Mucosa of stomach (tissue), 1 donor: ENCODE data around the gene GORAB.

ENCODE experiments used
- H3K27me3 ChIP-seq: one replicate; pipeline ENCODE4 v1.7.0; 2013; ENCODE audit warnings: mild to moderate bottlenecking, low read length; ENCODE audit not compliant: control insufficient read depth, insufficient read depth
- H3K36me3 ChIP-seq: one replicate; pipeline ENCODE4 v1.7.0; 2013; ENCODE audit warnings: low read length; ENCODE audit not compliant: control insufficient read depth, insufficient read depth
- H3K4me1 ChIP-seq: one replicate; pipeline ENCODE4 v1.7.0; 2013; ENCODE audit warnings: mild to moderate bottlenecking, low read length; ENCODE audit not compliant: control insufficient read depth, insufficient read depth
- H3K4me3 ChIP-seq: one replicate; pipeline ENCODE4 v1.7.0; 2013; ENCODE audit warnings: low read length
- H3K9ac ChIP-seq: one replicate; pipeline ENCODE4 v1.7.0; 2013; ENCODE audit warnings: mild to moderate bottlenecking, low read length, moderate library complexity
- H3K9me3 ChIP-seq: one replicate; pipeline ENCODE4 v1.7.0; 2013; ENCODE audit warnings: mild to moderate bottlenecking, low read length, moderate library complexity; ENCODE audit not compliant: control insufficient read depth
- donor health status: Pancreatic carcinoma.

GORAB gene

DNA sequence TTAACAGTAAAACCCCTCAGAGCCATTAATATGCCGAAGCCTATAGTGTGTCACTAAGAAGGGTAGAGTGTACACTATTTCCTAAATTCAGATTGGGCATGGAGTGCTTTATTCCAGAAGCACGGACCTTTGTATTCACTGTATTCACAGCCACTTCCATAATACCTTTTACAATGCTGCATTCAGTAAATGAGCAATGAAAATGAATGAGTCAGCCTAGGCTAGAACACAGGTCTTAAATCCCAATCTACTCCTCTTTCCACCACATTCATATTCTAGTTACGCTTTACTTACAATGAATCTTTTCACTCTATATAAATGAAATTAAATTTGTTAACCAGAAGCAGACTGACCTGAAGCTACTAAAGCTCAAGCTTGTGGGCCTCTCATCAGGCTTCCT lies 13.0 kb upstream of the GORAB start:
- Histone ChIP-seq H3K27me3 (no peaks in the 10 kb centered on the region), H3K9me3 (no peaks in the 10 kb centered on the region), H3K9ac (no peak overlapping the region), H3K36me3 (no peaks in the 10 kb centered on the region), H3K4me3 (no peak overlapping the region), H3K4me1 (no peaks in the 10 kb centered on the region)

DNA sequence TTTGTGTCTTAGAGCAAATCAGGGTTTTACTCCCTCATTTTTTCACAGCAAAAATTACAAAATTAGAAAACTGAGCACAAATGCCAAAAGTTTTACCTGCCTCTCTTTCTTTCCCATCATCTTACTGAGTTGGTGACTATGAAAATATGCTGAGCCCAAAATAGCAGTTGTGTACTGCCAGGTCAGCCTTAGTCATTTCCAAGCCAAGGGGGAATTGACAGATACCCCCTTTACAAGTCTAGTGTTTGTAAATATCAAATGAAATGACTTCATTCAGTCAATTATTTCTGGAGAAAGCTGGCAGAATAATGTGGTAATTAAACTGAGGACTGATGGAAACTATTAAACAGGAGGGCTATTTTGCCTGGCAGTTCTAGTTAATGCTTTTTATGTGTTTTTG lies 11.4 kb upstream of the GORAB start:
- no peak overlapping the region for H3K9ac ChIP-seq
- H3K4me3 ChIP-seq: no peak overlapping the region
- no peaks in the 10 kb centered on the region for H3K4me1 ChIP-seq
- no peaks in the 10 kb centered on the region for H3K27me3 ChIP-seq
- no peaks in the 10 kb centered on the region for H3K36me3 ChIP-seq
- H3K9me3 ChIP-seq: no peaks in the 10 kb centered on the region

DNA sequence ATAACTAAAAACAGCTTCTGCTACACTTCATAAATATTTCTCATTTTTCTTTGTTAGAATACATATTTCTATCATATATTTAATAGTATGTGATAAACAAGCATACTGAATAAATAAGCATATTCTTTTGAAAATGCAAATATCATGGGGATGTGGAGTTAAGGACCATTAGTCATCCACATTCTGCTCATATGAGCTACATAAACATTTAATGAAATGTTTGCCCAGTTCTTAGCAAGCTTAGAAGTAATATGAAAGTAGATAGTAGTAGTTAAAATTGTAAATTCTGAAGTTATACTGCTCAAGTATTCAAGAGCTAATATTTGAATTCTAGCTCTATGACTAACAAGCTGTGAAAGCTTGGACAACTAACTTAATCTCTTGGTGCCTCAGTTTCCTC lies 10.1 kb upstream of the GORAB start:
- Histone ChIP-seq H3K4me3 (no peak overlapping the region), H3K27me3 (no peaks in the 10 kb centered on the region), H3K4me1 (no peaks in the 10 kb centered on the region), H3K9ac (no peak overlapping the region), H3K36me3 (no peaks in the 10 kb centered on the region), H3K9me3 (no peaks in the 10 kb centered on the region)

DNA sequence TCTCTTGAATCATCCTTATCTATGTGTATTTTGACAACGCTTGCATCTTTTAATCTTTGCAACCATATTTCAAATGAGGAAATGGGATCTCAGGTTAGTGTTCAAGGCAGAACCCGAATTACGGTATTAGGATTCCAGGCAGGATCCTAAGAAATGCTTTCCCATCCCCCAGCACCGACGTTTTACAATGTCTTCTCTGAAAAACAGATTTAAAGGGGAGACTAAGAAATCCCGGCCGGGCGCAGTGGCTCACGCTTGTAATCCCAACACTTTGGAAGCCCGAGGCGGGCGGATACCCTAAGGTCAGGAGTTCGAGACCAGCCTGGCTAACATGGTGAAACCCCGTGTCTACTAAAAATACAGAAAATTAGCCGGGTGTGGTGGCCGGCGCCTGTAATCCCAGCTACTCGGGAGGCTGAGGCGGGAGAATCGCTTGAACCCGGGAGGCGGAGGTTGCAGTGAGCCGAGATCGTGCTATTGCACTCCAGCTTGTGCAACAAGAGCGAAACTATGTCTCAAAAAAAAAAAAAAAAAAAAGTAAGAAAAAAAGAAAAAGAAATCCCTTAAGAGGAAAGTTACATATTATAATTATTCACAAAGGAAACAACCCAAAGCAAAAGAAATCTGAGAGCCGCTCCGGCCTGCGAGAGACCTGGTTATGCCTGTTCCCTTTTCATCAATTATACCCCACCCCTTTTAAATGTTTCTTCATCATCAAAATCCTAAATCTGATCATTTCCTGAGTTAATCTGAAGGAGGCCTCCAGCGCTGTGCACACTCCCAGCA lies 801 bp upstream of the GORAB start:
- no peaks in the 10 kb centered on the region for H3K9me3 ChIP-seq
- peak overlapping the region; percentile 86 for H3K4me3 ChIP-seq
- H3K36me3 ChIP-seq: no peaks in the 10 kb centered on the region
- H3K4me1 ChIP-seq: no peaks in the 10 kb centered on the region
- no peaks in the 10 kb centered on the region for H3K27me3 ChIP-seq
- H3K9ac ChIP-seq: peak overlapping the region; percentile 89

GRCh38 chr1:170533298-170533697 lies 1.3 kb downstream of the GORAB start:
- no peaks in the 10 kb centered on the region for H3K36me3 ChIP-seq
- peaks cover 17% of the 10 kb centered on the region for H3K4me1 ChIP-seq
- no peak overlapping the region for H3K4me3 ChIP-seq
- H3K27me3 ChIP-seq: no peaks in the 10 kb centered on the region
- H3K9me3 ChIP-seq: no peaks in the 10 kb centered on the region
- H3K9ac ChIP-seq: peak overlapping the region; percentile 89

DNA sequence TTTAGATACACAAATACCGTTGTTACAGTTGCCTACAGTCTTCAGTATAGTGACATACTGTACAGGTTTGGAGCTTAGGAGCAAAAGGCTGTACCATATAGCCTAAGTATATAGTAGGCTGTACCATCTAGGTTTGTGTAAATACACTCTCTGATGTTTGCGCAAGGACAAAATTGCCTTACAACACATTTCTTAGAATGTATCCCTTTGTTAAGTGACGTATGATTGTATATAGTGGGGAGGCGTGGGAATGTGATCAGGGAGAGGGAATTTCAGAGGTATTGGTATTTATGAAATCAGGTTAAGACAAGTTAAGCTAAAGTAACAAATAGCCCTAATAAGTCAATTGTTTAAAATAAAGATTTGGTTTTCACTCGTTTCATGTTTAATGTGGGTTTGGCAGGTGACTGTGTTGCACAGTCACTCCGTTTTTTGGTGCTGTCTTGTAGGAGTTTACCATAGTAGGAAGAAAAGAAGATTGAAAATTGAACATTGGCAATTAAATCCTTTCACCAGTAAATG lies 2.7 kb downstream of the GORAB start:
- H3K9me3 ChIP-seq: no peaks in the 10 kb centered on the region
- H3K27me3 ChIP-seq: no peaks in the 10 kb centered on the region
- no peak overlapping the region for H3K9ac ChIP-seq
- no peaks in the 10 kb centered on the region for H3K36me3 ChIP-seq
- peaks cover 20% of the 10 kb centered on the region for H3K4me1 ChIP-seq
- no peak overlapping the region for H3K4me3 ChIP-seq

DNA sequence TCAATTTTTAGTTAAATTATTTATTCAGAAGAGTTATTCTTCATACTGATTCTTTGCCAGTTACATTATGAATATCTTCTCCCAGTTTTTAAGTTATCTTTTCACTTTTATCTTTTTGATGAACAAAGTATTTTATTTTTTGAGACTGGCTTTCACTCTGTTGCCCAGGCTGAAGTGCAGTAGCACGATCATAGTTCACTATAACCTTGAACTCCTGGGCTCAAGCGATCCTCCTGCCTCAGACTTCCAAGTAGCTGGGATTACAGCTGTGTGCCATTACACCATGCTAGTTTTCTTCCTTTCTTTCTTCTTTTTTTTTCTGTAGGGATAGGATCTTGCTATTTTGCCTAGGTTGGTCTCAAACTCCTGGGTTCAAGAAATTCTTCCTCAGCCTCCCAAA lies 3.5 kb downstream of the GORAB start:
- Histone ChIP-seq H3K36me3 (no peaks in the 10 kb centered on the region), H3K9me3 (no peaks in the 10 kb centered on the region), H3K4me1 (peaks cover 20% of the 10 kb centered on the region), H3K4me3 (no peak overlapping the region), H3K27me3 (no peaks in the 10 kb centered on the region), H3K9ac (no peak overlapping the region)

- Histone ChIP-seq H3K9me3 (no peaks in the 10 kb centered on the region), H3K4me3 (no peak overlapping the region)
Measured at GRCh38 chr1:170536924-170537551, 5.1 kb downstream of the GORAB start.

DNA sequence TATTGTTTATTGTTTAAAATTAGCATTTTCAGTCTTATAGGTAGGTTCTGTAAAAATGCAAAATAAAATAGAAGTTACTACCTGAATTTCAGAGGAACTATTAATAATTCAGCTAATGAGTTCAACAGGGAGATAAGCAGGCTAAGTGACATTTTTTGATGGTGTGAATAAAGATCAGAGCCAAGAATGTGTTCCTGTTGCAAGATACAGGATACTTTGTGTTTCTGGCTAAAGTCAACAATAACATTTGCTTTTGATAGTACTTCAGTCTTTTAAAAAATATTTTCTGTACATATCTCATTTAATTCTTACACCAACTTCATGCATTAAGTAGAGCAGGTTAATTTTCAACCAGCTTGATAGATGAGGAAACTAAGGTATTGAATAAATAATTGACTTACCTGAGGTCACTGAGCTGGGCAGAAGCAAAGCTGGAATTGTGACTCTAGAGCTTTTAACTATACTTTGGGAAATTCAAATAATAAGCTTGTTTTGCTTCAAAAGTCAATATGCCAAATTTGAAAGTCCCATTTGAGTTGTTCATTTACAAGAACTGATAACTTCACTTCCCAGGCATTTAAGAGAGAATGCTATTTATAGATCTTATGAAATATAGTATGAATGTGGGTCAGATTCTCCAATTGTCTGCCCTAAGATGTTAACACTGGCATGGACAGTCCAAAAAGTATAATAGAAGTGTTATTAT lies 6.0 kb downstream of the GORAB start:
- no peak overlapping the region for H3K9ac ChIP-seq
- no peaks in the 10 kb centered on the region for H3K27me3 ChIP-seq
- H3K4me3 ChIP-seq: no peak overlapping the region
- peaks cover 20% of the 10 kb centered on the region for H3K4me1 ChIP-seq
- H3K36me3 ChIP-seq: no peaks in the 10 kb centered on the region
- no peaks in the 10 kb centered on the region for H3K9me3 ChIP-seq

More at GRCh38 chr1:170536924-170537551, 5.1 kb downstream of the GORAB start:
- no peaks in the 10 kb centered on the region for H3K36me3 ChIP-seq
- H3K4me1 ChIP-seq: peaks cover 20% of the 10 kb centered on the region
- H3K9ac ChIP-seq: no peak overlapping the region
- H3K27me3 ChIP-seq: no peaks in the 10 kb centered on the region

DNA sequence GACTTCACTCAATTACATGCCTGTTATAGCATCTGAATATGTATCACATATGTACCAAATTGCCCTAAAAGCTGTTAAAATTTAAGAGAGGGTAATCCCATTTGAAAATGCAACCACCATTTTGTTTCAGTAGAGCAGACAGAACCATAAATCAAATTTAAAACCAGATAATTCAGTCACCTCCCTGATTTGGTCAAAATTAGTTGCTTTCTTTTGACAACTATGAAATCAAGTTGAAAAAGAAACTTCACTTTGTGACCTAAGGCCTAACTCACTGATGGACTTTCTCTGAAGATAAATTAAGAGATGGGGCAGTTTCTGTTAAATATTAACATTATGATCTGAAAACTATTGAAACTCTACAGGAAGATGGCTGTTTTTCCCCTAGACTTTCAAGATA lies 6.7 kb downstream of the GORAB start:
- no peaks in the 10 kb centered on the region for H3K27me3 ChIP-seq
- H3K4me3 ChIP-seq: no peak overlapping the region
- no peaks in the 10 kb centered on the region for H3K9me3 ChIP-seq
- no peaks in the 10 kb centered on the region for H3K36me3 ChIP-seq
- no peak overlapping the region for H3K9ac ChIP-seq
- peaks cover 20% of the 10 kb centered on the region for H3K4me1 ChIP-seq

- Histone ChIP-seq H3K4me3 (no peak overlapping the region), H3K4me1 (peaks cover 20% of the 10 kb centered on the region), H3K27me3 (no peaks in the 10 kb centered on the region), H3K36me3 (no peaks in the 10 kb centered on the region), H3K9me3 (no peaks in the 10 kb centered on the region), H3K9ac (no peak overlapping the region)
Measured at GRCh38 chr1:170539154-170539553, 7.2 kb downstream of the GORAB start.

- H3K36me3 ChIP-seq: peaks cover 11% of the 10 kb centered on the region
- no peaks in the 10 kb centered on the region for H3K4me1 ChIP-seq
Measured at GRCh38 chr1:170544624-170545023, 12.7 kb downstream of the GORAB start.

More at GRCh38 chr1:170544624-170545023, 12.7 kb downstream of the GORAB start:
- no peaks in the 10 kb centered on the region for H3K27me3 ChIP-seq
- no peaks in the 10 kb centered on the region for H3K9me3 ChIP-seq
- H3K9ac ChIP-seq: no peak overlapping the region
- H3K4me3 ChIP-seq: no peak overlapping the region
